HepG2 (cell line): ENCODE results near the gene SNAP91. TPM values are rescaled to one million over a fixed set of nuclear protein-coding genes. Genes with fewer than 3 reads are reported as not detected.

Experiments
- ATAC-seq: fragments of 200-7000 bp; cut with Tn5 transposase; 3 replicates; pipeline ENCODE4 v1.9.1; 2020; ENCODE audit warnings: mild to moderate bottlenecking, moderate library complexity
- BruUV-seq: library from RNA; stranded (reverse); fragments of 400-500 nt; replicated peaks from 2 replicates; lab custom pipeline; 2021; lab: Mats Ljungman, UMichigan
- CTCF ChIA-PET: fragments of 300-600 bp; formaldehyde crosslinking; extraction: SDS; loops from one replicate; lab custom pipeline; 2021; ENCODE audit warnings: low total read pairs, inconsistent platforms, low intra/inter-chr PET ratio; lab: Yijun Ruan, JAX
- POLR2A ChIA-PET: fragments of 350-600 bp; sonication (Branson Sonifier 250); formaldehyde crosslinking; loops from one replicate; lab custom pipeline; 2020; ENCODE audit warnings: antibody characterized with exemption, inconsistent platforms; lab: Yijun Ruan, JAX
- DNase-seq: peaks from one replicate; pipeline ENCODE4 v3.0.0-alpha.2; 2015; ENCODE audit warnings: low spot score
- FAIRE-seq: peaks from 3 replicates; lab custom pipeline; 2011; peaks lifted over from hg19 to GRCh38; lab: Jason Lieb, UNC
- H2AFZ ChIP-seq: one replicate; pipeline ENCODE4 v1.6.1; 2011; ENCODE audit warnings: low read length, inconsistent platforms
- H3K27ac ChIP-seq: fragments of 300-600 bp; 3 replicates; pipeline ENCODE4 v1.8.0; 2011; ENCODE audit warnings: mixed run types, mild to moderate bottlenecking, mixed read lengths, low read length, inconsistent platforms; ENCODE audit not compliant: insufficient read depth; ENCODE audit errors: extremely low read length
- H3K27me3 ChIP-seq, 2 experiments: fragments of 200-600 bp in 1 of 2; 2 replicates in 1 of 2; 3 replicates in 1 of 2; pipeline versions ENCODE4 v1.6.0 to v1.8.0; 2011; ENCODE audit warnings: low read length in 2 of 2, mild to moderate bottlenecking in 2 of 2, moderate library complexity in 2 of 2, inconsistent platforms in 1 of 2; ENCODE audit not compliant: insufficient read depth in 2 of 2, control insufficient read depth in 1 of 2
- H3K36me3 ChIP-seq, 2 experiments: fragments of 200-600 bp in 1 of 2; replicated peaks in 1 of 2; 2 replicates in 1 of 2; 3 replicates in 1 of 2; pipeline versions ENCODE4 v1.5.1 to v1.8.0; 2011; ENCODE audit warnings: low read length in 2 of 2, inconsistent platforms in 1 of 2; ENCODE audit not compliant: insufficient read depth in 2 of 2, control insufficient read depth in 1 of 2
- H3K4me1 ChIP-seq: 2 replicates; pipeline ENCODE4 v1.5.1; 2012; ENCODE audit warnings: low read length, inconsistent platforms; ENCODE audit not compliant: insufficient read depth
- H3K4me2 ChIP-seq: 2 replicates; pipeline ENCODE4 v1.6.0; 2011; ENCODE audit warnings: low read depth, low read length, inconsistent platforms
- H3K4me3 ChIP-seq, 3 experiments: fragments of 200-600 bp in 1 of 3; sonication (generic), shearing (Covaris generic) in 1 of 3; replicated peaks in 1 of 3; 2 replicates each; pipeline ENCODE4 v1.5.1; 2011 to 2016; ENCODE audit warnings: low read length in 3 of 3, inconsistent platforms in 2 of 3, low read depth in 2 of 3, mild to moderate bottlenecking in 2 of 3, control low read depth in 1 of 3, mixed read lengths in 1 of 3; ENCODE audit not compliant: insufficient read depth in 1 of 3
- H3K79me2 ChIP-seq: one replicate; pipeline ENCODE4 v1.6.1; 2011; ENCODE audit warnings: low read length, inconsistent platforms; ENCODE audit not compliant: insufficient read depth
- H3K9ac ChIP-seq: 2 replicates; pipeline ENCODE4 v1.6.0; 2011; ENCODE audit warnings: mild to moderate bottlenecking, low read depth, low read length, inconsistent platforms; ENCODE audit not compliant: insufficient read depth
- H3K9me3 ChIP-seq: 2 replicates; pipeline ENCODE4 v1.5.1; 2012; ENCODE audit warnings: mild to moderate bottlenecking, low read length
- H4K20me1 ChIP-seq: 2 replicates; pipeline ENCODE4 v1.6.0; 2011; ENCODE audit warnings: inconsistent platforms, mild to moderate bottlenecking, low read length, moderate library complexity; ENCODE audit not compliant: insufficient read depth
- AKAP8 ChIP-seq: sonication (generic); formaldehyde crosslinking; IDR thresholded peaks from 2 replicates; pipeline ENCODE4 v1.5.1; 2020; ENCODE audit warnings: mild to moderate bottlenecking, missing genetic modification reagents
- CC2D1A ChIP-seq: sonication (generic); formaldehyde crosslinking; IDR thresholded peaks from 2 replicates; pipeline ENCODE4 v1.8.1; 2023; ENCODE audit warnings: mild to moderate bottlenecking, missing genetic modification reagents
- CEBPB ChIP-seq: IDR thresholded peaks from 2 replicates; pipeline ENCODE4 v1.6.1; 2011; ENCODE audit warnings: low read depth, low read length, improper control_type of control experiment, borderline replicate concordance
- DMAP1 ChIP-seq: IDR thresholded peaks from 2 replicates; pipeline ENCODE4 v1.6.1; 2016
- ETV5 ChIP-seq: IDR thresholded peaks from 2 replicates; pipeline ENCODE4 v1.6.1; 2018; ENCODE audit warnings: missing biosample characterization, missing genetic modification reagents, inconsistent platforms, borderline replicate concordance
- GABPB1 ChIP-seq: IDR thresholded peaks from 2 replicates; pipeline ENCODE4 v1.6.1; 2016; ENCODE audit warnings: mild to moderate bottlenecking, missing genetic modification reagents, moderate library complexity, missing compliant biosample characterization
- KDM2A ChIP-seq: sonication (generic); formaldehyde crosslinking; IDR thresholded peaks from 2 replicates; pipeline ENCODE4 v1.4.0; 2020; ENCODE audit warnings: low read depth, missing genetic modification reagents, borderline replicate concordance
- KLF6 ChIP-seq: IDR thresholded peaks from 2 replicates; pipeline ENCODE4 v1.8.0; 2016; ENCODE audit warnings: missing biosample characterization, missing genetic modification reagents
- REPIN1 ChIP-seq: sonication (generic); formaldehyde crosslinking; IDR thresholded peaks from 2 replicates; pipeline ENCODE4 v1.8.0; 2022; ENCODE audit warnings: missing genetic modification reagents, low read depth, mild to moderate bottlenecking, borderline replicate concordance
- STAG1 ChIP-seq: sonication (generic); formaldehyde crosslinking; IDR thresholded peaks from 2 replicates; pipeline ENCODE4 v1.4.0; 2020; ENCODE audit warnings: missing genetic modification reagents
- XRCC5 ChIP-seq: fragments of 200-400 bp; formaldehyde crosslinking; optimal IDR thresholded peaks from 2 replicates; pipeline ENCODE3; 2017; ENCODE audit warnings: mild to moderate bottlenecking, low read length
- ZBTB7B ChIP-seq: sonication (generic); formaldehyde crosslinking; IDR thresholded peaks from 2 replicates; pipeline ENCODE4 v1.4.0; 2020; ENCODE audit warnings: missing genetic modification reagents
- ZMYM3 ChIP-seq: sonication (generic); formaldehyde crosslinking; IDR thresholded peaks from 2 replicates; pipeline ENCODE4 v1.5.1; 2020; ENCODE audit warnings: mild to moderate bottlenecking, missing genetic modification reagents
- ZMYM4 ChIP-seq: sonication (generic); formaldehyde crosslinking; IDR thresholded peaks from 2 replicates; pipeline ENCODE4 v1.8.1; 2023; ENCODE audit warnings: mild to moderate bottlenecking, missing genetic modification reagents
- ZNF557 ChIP-seq: sonication (generic); formaldehyde crosslinking; IDR thresholded peaks from 2 replicates; pipeline ENCODE4 v1.4.0; 2020; ENCODE audit warnings: missing genetic modification reagents
- WGBS: methylation state at CpG from one replicate; pipeline ENCODE4 v1.1.6; 2017; ENCODE audit warnings: low lambda C conversion rate; 5-methylcytosine and 5-hydroxymethylcytosine counted together
- in situ Hi-C: cut with HindIII; loops from 2 replicates; pipeline ENCODE4 v1.10.0; 2017; ENCODE audit warnings: low pct_unique_long_range_greater_than_20kb; ENCODE audit not compliant: extremely low pct_ligation_motif_present
- intact Hi-C: fragments of 100-400 bp; cut with micrococcal nuclease; formaldehyde crosslinking; loops from one replicate; pipeline ENCODE4 v1.10.0; 2022; ENCODE audit not compliant: unreplicated experiment
- polyA plus RNA-seq, 8 experiments: library from polyadenylated mRNA; depleted of rRNA in 3 of 8; stranded (reverse) in 7 of 8; unstranded in 1 of 8; fragments of >200 nt; fragmentation: Illumina TruSeq in 4 of 8; extraction: Trizol in 4 of 8; gene quantifications; 2 replicates each; pipeline versions ENCODE4 v1.2.1 to v1.2.3, GENCODE V29; 2011 to 2016; ENCODE audit warnings: low read depth in 4 of 8, missing spikeins in 1 of 8, mixed read lengths in 1 of 8; ENCODE audit not compliant: insufficient read depth in 1 of 8
- total RNA-seq, 5 experiments: library from RNA; depleted of rRNA; stranded (reverse); fragments of >200 nt; fragmentation: Illumina TruSeq; extraction: Trizol; gene quantifications; 2 replicates each; pipeline ENCODE4 v1.2.3, GENCODE V29; 2016; ENCODE audit warnings: low read depth in 1 of 5
- TF ChIP-seq, protein P1 (sequence below): sonication (generic); formaldehyde crosslinking; IDR thresholded peaks from 2 replicates; pipeline ENCODE4 v1.5.0; 2020; ENCODE audit warnings: mild to moderate bottlenecking, missing genetic modification reagents, moderate library complexity
- TF ChIP-seq, protein P2 (sequence below): sonication (generic); formaldehyde crosslinking; IDR thresholded peaks from 2 replicates; pipeline ENCODE4 v1.4.0; 2020; ENCODE audit warnings: mild to moderate bottlenecking, missing genetic modification reagents
- TF ChIP-seq, protein P3 (sequence below), 2 experiments: sonication (generic) in 1 of 2; formaldehyde crosslinking in 1 of 2; IDR thresholded peaks; 2 replicates each; pipeline versions ENCODE4 v1.4.0 to v1.6.1; 2018 to 2020; ENCODE audit warnings: missing genetic modification reagents in 2 of 2, borderline replicate concordance in 1 of 2, low read depth in 1 of 2, mild to moderate bottlenecking in 1 of 2, missing biosample characterization in 1 of 2

SNAP91 gene
- total and polyA plus RNA-seq, 2 of the 13 experiments (the other 11 are each of a cell fraction or from before 2014, with no cell fraction given) = not detected

DNA sequence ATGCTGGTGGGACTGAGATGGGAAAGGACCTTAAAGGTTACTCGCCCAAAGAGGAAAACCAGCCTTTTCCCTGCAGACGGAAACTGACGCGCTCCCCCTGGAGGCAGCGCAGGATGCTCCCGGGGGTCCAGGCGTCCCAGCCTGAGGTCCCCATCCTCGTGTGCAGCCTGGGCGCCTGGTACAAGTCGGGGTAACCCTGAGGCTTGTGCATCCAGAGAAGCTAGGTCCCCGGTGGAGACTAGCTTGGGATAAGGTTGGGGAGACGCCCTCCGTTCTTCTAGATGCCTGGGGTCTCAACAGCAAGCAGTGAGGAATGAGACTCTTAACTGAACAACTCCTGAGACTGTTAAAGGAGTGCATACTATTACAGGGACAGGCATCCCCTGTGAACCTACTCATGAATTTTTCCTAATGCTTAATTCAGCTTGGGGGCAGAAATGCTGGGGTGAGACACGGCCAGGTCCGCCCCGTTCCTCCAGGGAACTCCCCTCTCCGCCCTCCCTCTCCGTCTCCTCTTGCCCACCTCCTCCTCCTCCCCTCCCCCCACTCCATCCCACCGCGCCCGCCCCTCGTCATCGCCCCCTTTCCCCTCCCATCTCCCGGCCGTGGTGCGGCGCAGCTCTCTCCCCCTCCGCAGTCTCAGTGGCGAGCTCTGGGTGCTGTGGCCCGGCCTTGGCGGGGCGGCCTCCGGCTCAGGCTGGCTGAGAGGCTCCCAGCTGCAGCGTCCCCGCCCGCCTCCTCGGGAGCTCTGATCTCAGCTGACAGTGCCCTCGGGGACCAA lies 196.8 kb downstream of the SNAP91 start, which contains the start of gene PRSS35:
TSS of gene PRSS35 (plus strand) at position 634 of the 781 bp plus-strand sequence. CDS start 10,908 bp downstream, outside the sequence.
- WGBS = 4% methylated on average over 35 of the region's 38 CpGs
- Histone ChIP-seq H3K9me3 (no peaks in the 10 kb centered on the region), H3K27ac (no peak within 1 kb of the TSS), H3K27me3 (peaks cover 0 to 14% of the 10 kb centered on the region in 2 experiments; a peak in 3 of 5 replicates), H4K20me1 (no peaks in the 10 kb centered on the region), H3K79me2 (no peaks in the 10 kb centered on the region), H3K36me3 (no peaks in the 10 kb centered on the region), H3K4me2 (peak within 1 kb of the TSS; percentile 43), H3K4me1 (0 out of 2 replicates have a peak, but pooled peaks cover 14% of the 10 kb centered on the region), H2AFZ (no peak within 1 kb of the TSS), H3K9ac (no peak within 1 kb of the TSS), H3K4me3 (peak within 1 kb of the TSS in 1 of 3 experiments; percentile 12; a peak in 1 of 6 replicates)
- ChIA-PET CTCF (interaction anchor here (0.8 to 3.4 kb wide), 3 partner anchors 95 to 290 kb away, joined by 4 to 14 read pairs (median 5); no protein-coding TSS in a partner anchor), POLR2A (no interaction called here)
- no TSS peak for BruUV-seq
- in situ Hi-C loops (loop anchor here (5.0 to 25.0 kb wide), 4 partner anchors 95 to 1250 kb away; partner anchors contain the start of genes DOP1A and UBE3D), intact Hi-C loops (loop anchor here (1.0 to 10.0 kb wide), 3 partner anchors 290 to 1257 kb away; partner anchors contain the start of genes DOP1A and UBE3D)
- DNase-seq = peak; percentile 7
- peak; percentile 97 for ATAC-seq
- FAIRE-seq = no peak
- no peak for TF ChIP-seq AKAP8 (CRISPR knock-in tag)
- no peak for TF ChIP-seq CC2D1A
- peak; percentile 57 for TF ChIP-seq STAG1 (CRISPR knock-in tag)
- TF ChIP-seq ZBTB7B (CRISPR knock-in tag) = peak; percentile 77
- TF ChIP-seq ZMYM4 (CRISPR knock-in tag) = peak; percentile 16; the same call in 1 of the 2 replicates
- no peak for TF ChIP-seq ZNF557 (CRISPR knock-in tag)
- TF ChIP-seq ETV5 (CRISPR knock-in tag) = 0 out of 2 replicates have a peak, but pooled peaks have one; percentile 18
- TF ChIP-seq, protein P1, sequence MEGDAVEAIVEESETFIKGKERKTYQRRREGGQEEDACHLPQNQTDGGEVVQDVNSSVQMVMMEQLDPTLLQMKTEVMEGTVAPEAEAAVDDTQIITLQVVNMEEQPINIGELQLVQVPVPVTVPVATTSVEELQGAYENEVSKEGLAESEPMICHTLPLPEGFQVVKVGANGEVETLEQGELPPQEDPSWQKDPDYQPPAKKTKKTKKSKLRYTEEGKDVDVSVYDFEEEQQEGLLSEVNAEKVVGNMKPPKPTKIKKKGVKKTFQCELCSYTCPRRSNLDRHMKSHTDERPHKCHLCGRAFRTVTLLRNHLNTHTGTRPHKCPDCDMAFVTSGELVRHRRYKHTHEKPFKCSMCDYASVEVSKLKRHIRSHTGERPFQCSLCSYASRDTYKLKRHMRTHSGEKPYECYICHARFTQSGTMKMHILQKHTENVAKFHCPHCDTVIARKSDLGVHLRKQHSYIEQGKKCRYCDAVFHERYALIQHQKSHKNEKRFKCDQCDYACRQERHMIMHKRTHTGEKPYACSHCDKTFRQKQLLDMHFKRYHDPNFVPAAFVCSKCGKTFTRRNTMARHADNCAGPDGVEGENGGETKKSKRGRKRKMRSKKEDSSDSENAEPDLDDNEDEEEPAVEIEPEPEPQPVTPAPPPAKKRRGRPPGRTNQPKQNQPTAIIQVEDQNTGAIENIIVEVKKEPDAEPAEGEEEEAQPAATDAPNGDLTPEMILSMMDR (CRISPR knock-in tag) = peak; percentile 78
- TF ChIP-seq DMAP1 (CRISPR knock-in tag) = no peak
- 0 out of 2 replicates have a peak, but pooled peaks have one; percentile 20 for TF ChIP-seq KDM2A
- TF ChIP-seq, protein P2, sequence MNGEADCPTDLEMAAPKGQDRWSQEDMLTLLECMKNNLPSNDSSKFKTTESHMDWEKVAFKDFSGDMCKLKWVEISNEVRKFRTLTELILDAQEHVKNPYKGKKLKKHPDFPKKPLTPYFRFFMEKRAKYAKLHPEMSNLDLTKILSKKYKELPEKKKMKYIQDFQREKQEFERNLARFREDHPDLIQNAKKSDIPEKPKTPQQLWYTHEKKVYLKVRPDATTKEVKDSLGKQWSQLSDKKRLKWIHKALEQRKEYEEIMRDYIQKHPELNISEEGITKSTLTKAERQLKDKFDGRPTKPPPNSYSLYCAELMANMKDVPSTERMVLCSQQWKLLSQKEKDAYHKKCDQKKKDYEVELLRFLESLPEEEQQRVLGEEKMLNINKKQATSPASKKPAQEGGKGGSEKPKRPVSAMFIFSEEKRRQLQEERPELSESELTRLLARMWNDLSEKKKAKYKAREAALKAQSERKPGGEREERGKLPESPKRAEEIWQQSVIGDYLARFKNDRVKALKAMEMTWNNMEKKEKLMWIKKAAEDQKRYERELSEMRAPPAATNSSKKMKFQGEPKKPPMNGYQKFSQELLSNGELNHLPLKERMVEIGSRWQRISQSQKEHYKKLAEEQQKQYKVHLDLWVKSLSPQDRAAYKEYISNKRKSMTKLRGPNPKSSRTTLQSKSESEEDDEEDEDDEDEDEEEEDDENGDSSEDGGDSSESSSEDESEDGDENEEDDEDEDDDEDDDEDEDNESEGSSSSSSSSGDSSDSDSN (CRISPR knock-in tag) = peak; percentile 34; the same call in 1 of the 2 replicates
- TF ChIP-seq ZMYM3 (CRISPR knock-in tag) = no peak
- TF ChIP-seq REPIN1 (CRISPR knock-in tag) = no peak
- TF ChIP-seq, protein P3, sequence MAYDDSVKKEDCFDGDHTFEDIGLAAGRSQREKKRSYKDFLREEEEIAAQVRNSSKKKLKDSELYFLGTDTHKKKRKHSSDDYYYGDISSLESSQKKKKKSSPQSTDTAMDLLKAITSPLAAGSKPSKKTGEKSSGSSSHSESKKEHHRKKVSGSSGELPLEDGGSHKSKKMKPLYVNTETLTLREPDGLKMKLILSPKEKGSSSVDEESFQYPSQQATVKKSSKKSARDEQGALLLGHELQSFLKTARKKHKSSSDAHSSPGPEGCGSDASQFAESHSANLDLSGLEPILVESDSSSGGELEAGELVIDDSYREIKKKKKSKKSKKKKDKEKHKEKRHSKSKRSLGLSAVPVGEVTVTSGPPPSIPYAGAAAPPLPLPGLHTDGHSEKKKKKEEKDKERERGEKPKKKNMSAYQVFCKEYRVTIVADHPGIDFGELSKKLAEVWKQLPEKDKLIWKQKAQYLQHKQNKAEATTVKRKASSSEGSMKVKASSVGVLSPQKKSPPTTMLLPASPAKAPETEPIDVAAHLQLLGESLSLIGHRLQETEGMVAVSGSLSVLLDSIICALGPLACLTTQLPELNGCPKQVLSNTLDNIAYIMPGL (CRISPR knock-in tag; IDR thresholded peaks at IDR 0.05; ENCODE audit: borderline replicate concordance in 1 of 2, low read depth in 1 of 2) = 0 out of 4 replicates have a peak, but pooled peaks of 1 of the 2 experiments have one; percentile 32
- TF ChIP-seq CEBPB = no peak
- TF ChIP-seq XRCC5 = peak; percentile 26
- no peak for TF ChIP-seq KLF6
- peak; percentile 45; the same call in 1 of the 2 replicates for TF ChIP-seq GABPB1
